Stimulated activated CD8-positive, alpha-beta memory T cell treated with anti-CD3 and anti-CD28 coated beads, Interleukin-4, amount 100 ng/mL, for 1 hour (primary cell): ENCODE results near the gene MRPS11.
"Not testable (repeated sequence)": the region's sequence is repeated elsewhere in the genome, so short reads cannot be mapped to it uniquely, and the experiment has no call there.

Experiments used
- DNase-seq, 2 donors: peaks; one replicate each; pipeline ENCODE4 v3.0.0-alpha.2; 2020; ENCODE audit warnings: low read depth in 2 of 2, low spot score in 1 of 2

The MRPS11 gene

DNA sequence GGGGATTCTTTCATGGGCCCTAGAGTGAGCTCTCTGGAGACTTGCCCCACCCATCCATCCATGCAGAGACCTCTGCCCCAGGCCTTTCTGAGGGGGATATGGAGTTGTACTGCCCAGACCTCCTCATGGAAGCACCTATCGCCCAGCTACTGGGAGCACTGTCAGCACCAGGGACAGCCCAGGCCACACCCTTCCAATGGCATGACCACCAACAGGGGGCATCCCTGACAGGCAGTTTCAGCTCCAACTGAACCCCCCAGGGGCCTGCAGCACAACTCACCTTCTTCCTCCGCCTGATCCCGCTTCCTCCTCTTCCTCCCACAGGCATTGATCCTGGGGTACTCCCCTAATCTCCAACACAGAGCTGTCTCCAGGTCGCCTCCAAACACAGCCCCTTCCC, 21.8 kb downstream of the MRPS11 start:
- DNase-seq: no peak

- no peak for DNase-seq
Measured at GRCh38 chr15:88490036-88490435, 22.5 kb downstream of the MRPS11 start.

DNA sequence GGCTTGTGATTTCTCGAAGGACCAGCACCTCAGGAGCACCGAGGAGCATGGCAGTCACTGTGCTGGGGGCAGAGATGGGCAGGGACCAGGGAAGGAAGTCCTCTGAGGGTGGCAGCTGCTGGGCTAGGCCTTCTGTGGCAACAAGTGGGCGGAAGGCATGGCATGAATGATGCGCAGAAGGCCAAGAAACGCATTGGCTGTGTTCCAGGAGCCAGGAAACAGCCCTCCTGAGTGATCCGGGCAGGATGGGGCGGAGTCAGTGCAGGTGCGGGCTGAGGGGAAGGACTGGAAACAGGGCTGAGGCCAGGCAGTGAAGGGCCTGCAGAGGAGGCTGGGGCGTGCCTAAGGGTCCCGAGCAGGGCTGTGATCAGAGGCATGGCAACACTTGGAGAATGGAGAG, 23.6 kb downstream of the MRPS11 start:
- no peak for DNase-seq

GRCh38 chr15:88493844-88494243, 26.3 kb downstream of the MRPS11 start:
- DNase-seq: no peak

- no peak for DNase-seq
Measured at GRCh38 chr15:88497109-88497765, 29.7 kb downstream of the MRPS11 start.

DNA sequence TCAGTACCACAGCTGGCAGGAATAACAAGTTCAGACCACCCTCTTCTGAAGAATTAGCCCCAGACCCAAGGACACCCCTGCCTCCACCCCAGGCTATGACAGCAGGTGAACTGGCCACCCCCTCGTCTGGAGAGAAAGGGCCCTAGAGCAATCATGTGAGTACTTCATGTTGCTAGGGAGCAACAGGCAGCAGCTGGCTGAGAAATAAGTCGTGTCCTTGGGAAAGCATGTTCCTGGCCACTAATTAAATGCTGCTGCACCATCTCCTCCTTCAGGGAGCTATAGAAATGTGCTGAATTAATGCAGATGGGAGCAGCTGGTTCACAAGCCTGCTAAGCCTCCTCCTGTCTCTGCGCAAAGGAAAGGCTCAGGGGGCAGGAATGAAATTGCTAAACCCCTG, 31.5 kb downstream of the MRPS11 start:
- no peak for DNase-seq

DNA sequence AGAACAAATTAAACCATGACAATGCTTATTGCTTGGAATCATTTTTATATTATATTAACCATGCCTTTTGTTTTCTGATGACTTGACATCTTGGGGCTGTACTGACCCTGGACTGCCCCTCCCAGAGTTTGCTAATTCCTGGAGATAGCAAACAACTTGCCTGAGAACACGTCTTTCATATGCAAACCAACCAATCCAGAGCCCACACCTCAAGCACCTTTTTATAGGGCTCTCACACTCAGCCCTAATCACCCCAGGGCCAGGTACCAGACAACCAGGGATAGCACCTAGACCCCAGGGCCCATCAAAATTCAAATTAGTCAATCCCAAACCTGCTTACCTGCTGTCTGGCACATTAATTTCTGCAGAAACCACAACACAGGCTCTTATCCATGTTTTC, 36.9 kb downstream of the MRPS11 start:
- DNase-seq: no peak

GRCh38 chr15:88505721-88506120, 38.2 kb downstream of the MRPS11 start:
- no peak for DNase-seq

- no peak for DNase-seq
Measured at GRCh38 chr15:88506628-88507027, 39.1 kb downstream of the MRPS11 start.

- no peak for DNase-seq
Measured at GRCh38 chr15:88509321-88509720, 41.8 kb downstream of the MRPS11 start.

DNA sequence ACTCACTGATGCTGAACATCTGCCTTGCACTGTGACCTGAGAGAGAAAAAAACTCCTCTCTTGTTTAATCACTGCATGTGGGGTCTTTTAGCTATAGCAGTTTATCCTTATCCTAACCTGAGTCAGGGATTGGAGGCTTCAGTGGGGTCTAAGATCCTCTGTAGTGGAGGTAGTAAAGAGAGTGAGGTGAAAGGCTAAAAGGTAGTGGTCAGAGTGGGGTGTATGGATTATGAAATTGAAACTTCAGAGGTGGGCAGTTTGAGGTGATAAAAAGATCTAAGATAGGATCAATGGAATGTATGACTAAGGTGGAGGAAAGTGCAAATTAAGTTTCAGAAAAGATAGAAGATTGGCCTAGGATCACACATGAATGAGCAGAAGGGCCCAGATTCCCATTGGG, 42.5 kb downstream of the MRPS11 start:
- no peak for DNase-seq

- DNase-seq: no peak
Measured at GRCh38 chr15:88511161-88511560, 43.7 kb downstream of the MRPS11 start.

DNA sequence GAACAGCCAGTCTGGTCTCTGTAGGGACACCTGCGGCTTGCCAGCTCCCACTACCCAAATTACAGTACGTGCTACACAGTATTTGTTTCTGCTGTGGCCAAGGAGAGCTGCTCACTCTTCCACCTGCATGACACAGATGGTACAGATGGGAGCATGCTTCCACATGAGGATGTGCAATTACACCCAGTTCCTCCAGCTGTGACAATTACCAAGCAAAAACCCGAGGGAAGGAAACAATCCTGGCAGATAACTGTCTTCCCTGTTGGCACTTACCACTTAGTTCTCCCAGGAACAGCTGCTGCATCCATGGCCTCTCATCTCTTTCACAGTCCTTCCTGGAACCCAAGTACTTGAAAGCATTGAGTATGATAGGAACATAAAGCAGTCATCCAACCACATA, 44.6 kb downstream of the MRPS11 start:
- no peak for DNase-seq

GRCh38 chr15:88512601-88513000, 45.1 kb downstream of the MRPS11 start:
- no peak for DNase-seq

- no peak for DNase-seq
Measured at GRCh38 chr15:88513195-88513594, 45.7 kb downstream of the MRPS11 start.

DNA sequence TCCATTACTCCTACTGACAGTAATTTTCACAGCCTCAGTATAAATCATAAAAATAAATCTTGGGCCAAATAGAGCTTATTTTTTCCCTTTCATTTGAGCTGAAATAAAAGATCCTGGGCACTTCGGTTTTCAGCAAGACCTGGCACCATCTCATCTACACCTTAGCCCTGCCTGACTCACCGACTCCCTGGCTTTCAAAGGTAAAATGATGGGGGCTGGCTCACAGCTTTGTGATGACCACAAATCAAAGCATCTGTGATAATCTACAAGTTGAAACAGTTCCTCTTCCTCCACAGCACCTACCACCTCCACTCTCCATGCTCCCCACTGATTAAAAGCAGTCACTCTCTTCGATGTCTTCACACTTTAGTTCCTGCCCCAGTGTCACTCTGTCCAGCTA, 51.4 kb downstream of the MRPS11 start:
- no peak for DNase-seq

DNA sequence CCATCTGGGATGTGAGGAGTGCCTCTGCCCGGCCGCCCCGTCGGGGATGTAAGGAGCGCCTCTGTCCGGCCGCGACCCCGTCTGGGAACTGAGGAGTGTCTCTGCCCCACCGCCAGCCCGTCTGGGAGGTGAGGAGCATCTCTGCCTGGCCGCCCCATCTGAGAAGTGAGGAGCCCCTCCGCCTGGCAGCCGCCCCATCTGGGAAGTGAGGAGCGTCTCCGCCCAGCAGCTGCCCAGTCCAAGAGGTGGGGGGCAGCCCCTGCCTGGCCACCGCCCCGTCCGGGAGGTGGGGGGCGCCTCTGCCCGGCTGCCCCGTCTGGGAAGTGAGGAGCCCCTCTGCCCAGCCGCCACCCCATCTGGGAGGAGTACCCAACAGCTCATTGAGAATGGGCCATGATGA, 56.6 kb downstream of the MRPS11 start:
- DNase-seq: not testable (repeated sequence)

- no peak for DNase-seq
Measured at GRCh38 chr15:88525418-88525817, 57.9 kb downstream of the MRPS11 start.

GRCh38 chr15:88526247-88526879, 58.9 kb downstream of the MRPS11 start:
- no peak for DNase-seq

- DNase-seq: no peak
Measured at GRCh38 chr15:88529021-88529630, 61.6 kb downstream of the MRPS11 start.
